ENCODE data around the gene LGI4.

The LGI4 gene

DNA sequence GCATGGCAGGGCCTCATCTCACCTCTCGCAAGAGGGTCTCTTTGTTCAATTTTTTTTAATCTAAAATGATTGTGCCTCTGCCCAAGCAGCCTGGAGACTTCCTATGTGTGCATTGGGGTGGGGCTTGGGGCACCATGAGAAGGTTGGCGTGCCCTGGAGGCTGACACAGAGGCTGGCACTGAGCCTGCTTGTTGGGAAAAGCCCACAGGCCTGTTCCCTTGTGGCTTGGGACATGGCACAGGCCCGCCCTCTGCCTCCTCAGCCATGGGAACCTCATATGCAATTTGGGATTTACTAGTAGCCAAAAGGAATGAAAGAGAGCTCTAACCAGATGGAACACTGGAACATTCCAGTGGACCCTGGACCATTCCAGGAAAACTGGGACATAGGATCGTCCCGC lies 11.3 kb downstream of the LGI4 start:
- DNase-seq (ENCODE audit: low read depth in 2 of 2) = no peak

DNA sequence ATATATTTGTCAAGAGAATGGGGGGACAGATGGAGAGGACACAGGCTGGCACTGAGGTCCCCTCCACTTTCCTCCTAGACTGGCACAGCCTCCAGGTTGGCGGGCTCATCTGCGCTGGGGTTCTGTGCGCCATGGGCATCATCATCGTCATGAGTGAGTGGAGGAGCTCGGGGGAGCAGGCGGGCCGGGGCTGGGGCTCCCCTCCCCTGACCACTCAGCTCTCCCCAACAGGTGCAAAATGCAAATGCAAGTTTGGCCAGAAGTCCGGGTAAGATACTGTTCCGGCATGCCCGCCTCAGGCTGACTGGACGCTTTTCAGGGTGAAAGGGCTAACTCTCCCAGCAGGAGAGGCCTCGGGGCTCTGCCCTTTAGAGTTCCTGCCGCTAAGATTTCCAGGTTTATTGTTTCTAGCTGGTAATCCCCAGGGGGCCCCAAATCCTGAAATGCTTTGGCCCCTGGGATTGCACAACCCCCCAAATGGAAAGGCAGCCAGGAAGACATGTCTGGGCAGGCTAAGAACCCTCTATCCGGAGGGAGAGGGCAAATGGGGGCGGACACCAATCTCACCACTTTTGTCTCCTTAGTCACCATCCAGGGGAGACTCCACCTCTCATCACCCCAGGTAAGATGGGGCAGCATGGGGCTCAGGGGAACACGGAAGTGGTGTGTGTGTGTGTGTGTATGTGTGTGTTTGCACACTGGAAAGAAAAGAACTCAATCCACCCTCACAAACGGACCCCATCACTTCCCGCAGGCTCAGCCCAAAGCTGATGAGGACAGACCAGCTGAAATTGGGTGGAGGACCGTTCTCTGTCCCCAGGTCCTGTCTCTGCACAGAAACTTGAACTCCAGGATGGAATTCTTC lies 11.9 kb downstream of the LGI4 start:
- no peak for DNase-seq (ENCODE audit: low read depth in 2 of 2)

DNA sequence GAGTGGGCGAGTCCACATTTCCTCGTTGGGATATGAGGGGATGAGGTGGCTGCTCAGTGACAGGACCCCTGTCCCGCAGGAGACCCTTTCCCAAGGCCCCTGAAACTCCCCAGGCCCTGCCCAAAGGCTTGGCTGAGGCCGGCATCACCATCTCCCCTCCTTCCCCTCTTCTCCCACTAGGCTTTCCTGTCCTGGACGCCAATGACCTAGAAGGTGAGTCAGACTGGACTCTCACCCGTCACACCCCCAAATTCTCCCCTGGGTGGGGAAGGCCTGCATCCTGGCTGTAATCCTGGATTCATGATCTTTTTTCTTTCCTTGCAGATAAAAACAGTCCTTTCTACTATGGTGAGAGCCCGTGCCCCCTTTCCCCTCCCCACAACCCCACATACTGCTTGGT lies 14.0 kb downstream of the LGI4 start:
- no peak for DNase-seq (ENCODE audit: low read depth in 2 of 2)

DNA sequence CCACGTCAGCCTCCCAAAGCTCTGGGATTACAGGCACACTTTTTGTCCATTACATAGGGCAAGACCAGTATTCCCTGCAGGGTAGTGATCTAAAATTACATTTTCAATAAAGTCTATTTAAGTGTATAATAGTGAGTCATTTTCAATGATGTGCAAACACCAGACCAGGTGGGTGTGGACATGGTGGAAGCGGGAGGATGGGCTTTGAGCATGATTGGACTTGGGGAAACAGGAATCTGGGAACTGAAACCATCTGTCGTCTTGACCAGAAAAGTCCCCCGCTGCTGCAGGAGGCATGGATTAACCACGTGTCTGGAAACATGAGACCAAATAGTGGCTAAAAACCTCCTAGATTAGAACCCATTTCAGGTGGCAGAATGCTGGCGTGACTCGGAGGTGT lies 14.4 kb downstream of the LGI4 start:
- DNase-seq (ENCODE audit: low read depth in 2 of 2) = no peak

DNA sequence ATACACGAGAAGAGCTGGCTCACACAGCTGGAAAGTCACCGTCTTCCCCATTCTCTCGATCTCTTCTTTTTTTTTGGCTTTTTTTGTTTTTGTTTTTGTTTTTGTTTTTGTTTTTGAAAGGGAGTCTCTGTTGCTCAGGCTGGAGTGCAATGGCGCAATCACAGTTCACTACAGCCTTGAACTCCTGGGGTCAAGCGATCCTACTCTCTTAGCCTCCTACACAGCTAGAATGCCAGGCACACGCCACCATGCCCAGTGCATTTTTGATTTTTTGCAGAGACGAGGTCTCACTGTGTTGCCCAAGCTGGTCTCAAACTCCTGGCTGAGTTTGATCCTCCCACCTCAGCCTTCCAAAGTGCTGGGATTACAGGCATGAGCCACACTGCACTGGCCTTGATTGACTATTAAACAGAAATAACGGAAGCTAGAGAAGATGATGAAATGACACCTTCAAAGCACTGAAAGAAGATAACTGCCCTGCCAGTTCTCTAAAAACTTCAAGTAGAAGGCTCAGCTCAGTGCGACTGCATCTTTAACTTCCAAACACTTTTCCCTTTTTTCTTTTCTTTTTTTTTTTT lies 15.2 kb downstream of the LGI4 start:
- no peak for DNase-seq (ENCODE audit: low read depth in 2 of 2)

DNA sequence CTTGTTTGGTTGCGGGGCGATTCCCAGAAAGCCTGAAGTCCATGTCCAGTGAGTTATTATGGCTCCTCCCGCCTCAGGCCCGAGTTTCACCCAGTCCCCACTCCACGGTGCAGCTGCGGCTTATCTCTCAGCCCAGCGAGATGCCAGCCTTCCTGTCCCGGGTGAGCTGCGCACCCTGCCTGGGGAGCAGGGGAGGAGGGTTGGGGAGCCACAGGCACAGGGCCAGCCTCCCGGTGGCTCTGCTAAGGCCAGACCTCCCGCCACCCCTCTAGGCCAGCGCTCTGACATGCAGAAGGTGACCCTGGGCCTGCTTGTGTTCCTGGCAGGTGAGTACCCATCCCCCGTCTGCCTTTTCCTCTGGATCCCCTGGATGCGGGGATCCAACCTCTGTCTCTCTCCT lies 15.8 kb downstream of the LGI4 start:
- DNase-seq (ENCODE audit: low read depth in 2 of 2) = no peak

DNA sequence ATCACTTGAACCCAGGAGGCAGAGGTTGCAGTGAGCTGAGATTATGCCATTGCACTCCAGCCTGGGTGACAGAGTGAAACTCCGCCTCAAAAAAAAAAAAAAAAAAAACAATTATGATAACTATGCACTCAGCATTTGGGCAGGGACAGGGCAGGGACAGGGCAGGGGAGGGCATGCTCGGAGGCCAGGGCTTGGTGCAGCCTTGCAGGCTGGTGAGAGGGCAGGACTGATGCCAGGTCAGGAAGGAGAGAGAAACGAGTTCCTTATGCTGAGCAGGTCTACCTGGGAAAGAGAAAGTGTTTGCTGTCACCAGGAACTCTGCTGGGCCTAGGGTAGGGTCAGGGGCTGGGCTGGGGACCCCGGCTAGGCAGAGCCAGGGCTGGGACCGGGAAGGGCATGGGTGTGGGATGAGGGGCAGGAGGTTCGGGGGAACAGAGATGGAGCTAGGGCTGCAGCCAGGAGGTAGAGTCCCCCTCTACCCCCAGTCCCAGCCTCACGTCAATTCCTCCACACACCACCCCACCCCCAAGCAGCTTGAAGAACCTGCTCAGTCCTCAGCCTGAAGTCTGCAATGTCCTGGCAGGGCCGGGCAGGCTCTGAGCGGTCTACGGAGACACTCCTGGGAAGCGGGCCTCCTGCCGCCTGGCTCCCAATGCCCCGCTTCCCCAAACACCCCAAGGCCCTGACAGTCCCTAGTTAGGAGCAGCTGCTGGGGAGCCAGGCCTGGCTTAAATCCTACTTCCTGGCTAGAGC lies 16.4 kb downstream of the LGI4 start:
- DNase-seq (ENCODE audit: low read depth in 2 of 2) = no peak

DNA sequence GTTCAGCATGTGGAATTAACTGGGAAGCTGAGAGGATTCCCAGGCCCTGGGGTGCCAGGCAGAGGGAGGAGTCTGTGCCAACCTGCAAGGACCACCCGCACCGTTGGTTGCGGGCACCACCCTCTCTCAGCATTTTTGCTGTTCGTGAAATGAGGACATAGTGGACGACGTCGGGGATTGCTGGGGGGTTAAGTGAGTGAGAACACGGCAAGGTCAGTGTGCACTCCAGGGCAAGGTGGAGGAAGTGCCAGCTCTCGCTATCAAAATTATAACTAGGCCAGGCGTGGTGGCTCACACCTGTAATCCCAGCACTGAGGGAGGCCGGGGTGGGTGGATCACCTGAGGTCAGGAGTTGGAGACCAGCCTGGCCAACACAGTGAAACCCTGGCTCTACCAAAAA lies 17.1 kb downstream of the LGI4 start:
- no peak for DNase-seq (ENCODE audit: low read depth in 2 of 2)

DNA sequence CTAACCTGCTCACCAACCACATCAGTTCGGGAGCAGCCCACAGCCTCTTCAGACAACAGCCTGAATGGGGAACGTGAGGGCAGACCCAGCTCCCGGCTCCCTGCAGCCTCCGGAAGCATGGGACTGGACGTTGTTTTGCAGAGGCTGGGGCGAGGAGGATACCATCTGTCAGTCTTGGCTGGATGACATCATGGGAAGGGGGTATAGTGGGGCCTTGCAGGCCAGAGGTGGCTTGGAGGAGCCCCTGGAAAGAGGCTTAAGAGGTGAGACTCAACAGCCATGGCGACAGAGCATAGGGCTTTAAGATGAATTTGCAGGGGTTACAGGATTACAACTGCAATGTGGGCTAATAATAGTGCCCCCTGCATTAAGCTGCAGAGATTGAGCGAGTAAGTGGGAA lies 17.7 kb downstream of the LGI4 start:
- no peak for DNase-seq (ENCODE audit: low read depth in 2 of 2)

DNA sequence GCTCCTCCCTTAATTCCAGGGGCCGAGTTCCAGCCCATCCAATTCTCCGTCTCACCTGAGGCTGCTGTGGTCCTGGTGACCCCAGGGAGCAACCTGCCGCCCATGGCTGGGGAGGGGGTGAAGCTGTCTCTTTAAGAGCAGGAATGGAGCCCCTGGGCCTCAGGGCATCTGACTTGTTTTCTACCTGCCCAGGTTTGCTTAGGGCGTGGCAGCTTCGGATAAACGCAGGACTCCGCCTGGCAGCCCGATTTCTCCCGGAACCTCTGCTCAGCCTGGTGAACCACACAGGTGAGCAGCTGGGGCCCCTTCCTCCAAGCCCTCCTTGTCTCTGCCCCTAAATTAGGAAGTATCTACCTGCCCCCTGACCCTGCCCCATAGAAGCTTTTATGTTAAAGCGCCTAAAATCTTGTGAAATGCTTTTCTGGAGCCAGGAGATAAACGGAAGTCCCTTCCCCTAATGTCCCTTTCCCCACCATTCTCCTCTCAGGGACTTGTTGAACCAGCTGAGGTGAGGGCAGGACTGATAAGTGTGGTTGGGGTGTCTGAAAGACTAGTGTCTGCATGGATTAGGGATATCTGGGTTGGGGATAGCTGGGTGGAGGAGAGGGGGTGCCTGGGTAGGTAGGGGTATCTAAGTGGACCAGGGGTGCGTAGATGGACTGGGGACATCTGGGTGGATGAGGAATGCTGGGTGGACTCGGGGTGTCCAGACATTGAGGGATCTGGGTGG lies 18.6 kb downstream of the LGI4 start:
- no peak for DNase-seq (ENCODE audit: low read depth in 2 of 2)

DNA sequence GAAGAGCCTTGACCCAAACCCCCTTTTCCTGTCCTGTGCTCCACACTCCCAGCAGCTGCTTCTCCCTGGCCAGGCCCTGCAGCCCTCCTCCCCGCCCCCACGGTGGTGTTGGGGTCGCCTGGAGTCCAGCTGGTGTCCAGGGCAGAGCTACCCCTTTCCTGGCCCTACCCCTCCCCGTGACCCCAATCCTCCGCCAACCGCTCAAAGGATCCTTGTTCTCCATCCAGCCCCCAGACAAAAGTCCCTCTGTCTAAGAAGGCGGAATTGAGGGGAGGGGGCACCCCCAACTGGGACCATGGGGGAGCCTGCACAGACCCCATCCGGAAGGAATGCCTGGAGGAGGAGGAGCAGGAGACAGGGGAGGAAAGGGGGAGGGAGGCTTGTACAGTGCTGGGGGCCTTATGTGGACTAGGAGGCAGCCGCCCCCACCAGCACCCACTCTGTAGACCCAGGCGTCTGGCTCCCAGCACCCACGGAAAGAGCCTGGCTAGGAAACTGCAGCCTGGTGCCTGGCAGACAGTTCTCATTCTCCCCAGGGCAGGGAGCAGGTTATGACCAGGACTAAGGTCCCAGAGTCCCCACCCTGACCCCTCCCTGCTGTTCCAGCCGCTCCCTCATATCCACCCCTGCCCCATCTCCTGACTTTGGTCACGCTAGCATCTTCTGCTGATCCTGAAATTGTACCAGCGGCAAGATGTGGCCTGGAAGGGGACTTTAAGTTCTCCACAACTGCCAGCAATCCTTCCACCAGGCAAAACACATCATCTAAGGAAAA lies 19.5 kb downstream of the LGI4 start, which contains the start of gene FXYD3:
FXYD3 (plus strand) TSS at position 647 of the 775 bp plus-strand sequence. CDS start 3,554 bp downstream, outside the sequence.
- DNase-seq (ENCODE audit: low read depth in 2 of 2) = no peak

DNA sequence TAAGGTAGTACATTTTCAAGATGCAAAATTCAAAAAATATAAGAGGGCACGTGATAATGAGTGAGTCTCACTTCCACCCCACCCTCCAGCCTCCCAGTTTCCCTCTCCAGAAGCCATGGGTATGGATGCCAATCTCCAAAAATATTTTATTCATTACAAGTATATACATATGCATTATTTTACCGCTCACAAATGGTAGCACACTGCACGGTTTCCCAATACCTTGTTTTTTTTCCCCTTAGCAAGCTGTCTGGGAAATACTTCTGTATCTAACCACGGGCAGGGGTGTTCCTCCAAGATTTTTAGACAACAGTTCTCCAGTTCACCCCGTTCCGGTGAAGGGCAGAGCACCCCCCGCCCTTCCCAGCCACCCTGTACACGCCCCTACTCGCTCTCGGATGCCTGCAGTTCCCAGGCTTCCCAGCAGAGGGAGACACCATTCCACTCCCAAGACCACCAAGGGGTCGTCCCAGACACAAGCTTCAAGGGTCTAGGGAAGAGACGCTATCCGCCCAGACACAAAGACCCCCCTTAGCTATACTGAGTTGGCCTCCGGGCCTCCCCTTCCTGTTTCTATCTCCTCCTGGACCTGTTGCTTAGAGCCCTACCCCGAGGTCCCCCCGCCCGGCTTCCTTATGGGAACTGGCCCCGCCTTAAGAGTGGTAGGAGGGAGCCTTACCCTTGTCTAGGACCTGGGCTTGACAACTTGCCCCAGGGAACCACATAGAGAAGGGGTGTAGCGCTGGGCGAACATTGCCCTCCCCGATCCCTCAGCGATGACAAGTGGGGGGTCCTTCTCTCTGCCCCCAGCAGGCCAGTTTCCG lies 20.3 kb downstream of the LGI4 start:
- peak; percentile 51 to 56 for DNase-seq (ENCODE audit: low read depth in 2 of 2)

DNA sequence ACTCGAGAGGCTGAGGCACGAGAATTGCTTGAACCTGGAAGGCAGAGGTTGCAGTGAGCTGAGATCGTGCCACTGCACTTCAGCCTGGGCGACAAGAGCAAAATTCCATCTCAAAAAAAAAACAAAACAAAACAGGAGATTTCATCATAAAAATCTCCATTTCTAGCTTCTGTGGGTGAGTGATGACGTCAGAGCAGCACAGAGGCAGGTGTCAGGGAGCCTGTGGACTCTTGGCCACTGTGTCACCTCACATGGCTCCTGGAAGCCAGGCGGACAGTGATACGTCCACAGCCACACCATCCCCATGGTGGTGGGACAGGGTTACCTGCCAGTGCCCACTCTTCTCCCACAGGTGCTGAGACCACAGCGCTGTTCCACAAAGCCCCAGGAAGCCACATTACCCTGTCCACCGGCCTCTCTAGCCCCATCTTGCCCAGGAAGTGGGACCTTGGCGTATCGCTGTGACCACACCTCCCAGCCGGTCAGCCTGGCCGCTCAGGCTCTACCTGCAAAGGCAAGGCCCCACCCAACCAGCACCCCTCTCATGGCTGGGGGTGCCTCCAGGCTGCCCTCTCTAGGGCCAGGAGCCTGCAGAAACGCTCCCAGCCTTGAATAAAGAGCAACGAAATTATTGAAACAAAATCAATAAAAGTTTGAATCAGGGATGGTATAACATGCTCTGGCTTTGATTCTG lies 21.7 kb downstream of the LGI4 start:
- no peak for DNase-seq (ENCODE audit: low read depth in 2 of 2)

DNA sequence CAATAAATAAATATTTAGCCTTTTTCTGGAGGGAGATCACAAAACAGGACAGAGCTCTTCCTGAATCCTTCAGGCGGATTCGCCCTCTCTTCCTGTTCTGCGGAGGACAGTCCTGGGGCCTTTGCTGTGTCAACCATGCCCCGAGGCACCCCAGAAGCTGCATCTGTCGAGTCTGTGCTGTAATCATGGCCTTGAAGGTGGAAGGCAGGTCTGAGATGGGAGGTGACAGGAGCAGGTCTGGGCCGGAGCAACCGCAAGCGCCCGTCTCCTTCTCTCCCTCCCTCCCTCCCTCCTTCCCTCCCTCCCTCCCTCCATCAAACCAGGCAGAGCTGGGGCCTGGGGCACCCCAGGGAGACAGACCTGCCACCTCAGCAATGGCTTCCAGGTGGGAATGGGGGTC lies 23.9 kb downstream of the LGI4 start:
- DNase-seq (ENCODE audit: low read depth in 2 of 2) = no peak

DNA sequence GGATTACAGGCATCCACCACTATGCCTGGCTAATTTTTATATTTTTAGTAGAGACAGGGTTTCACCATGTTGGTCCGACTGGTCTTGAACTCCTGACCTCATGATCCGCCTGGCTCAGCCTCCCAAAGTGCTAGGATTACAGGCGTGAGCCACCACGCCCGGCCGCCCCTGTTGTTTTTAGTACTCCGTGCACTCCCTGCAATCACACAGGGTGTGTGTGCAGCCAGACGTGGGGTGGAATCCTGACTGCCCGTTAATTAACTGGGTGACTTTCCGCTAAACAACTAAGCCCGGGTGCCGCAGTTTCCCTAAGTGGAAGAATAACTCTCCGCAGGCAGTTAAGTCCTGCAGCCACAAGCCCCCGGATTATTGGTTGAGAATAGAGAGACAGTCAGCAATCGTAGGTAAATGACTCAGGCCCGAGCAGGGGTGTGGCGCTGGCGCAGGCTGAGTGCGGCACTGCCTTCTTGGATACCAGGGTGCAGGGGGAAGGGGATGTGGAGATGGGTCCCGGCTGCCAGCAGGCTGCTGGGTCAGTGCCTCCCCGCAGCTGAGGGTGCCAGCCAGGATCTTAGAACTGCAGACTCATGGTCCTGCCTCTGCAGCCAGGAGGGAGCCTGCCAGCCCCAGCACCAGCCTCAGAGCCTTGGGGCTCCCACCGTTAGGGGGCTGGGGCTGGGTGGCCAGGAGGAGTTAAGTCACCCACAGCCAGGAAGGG lies 25.3 kb downstream of the LGI4 start:
- DNase-seq (ENCODE audit: low read depth in 2 of 2) = no peak

DNA sequence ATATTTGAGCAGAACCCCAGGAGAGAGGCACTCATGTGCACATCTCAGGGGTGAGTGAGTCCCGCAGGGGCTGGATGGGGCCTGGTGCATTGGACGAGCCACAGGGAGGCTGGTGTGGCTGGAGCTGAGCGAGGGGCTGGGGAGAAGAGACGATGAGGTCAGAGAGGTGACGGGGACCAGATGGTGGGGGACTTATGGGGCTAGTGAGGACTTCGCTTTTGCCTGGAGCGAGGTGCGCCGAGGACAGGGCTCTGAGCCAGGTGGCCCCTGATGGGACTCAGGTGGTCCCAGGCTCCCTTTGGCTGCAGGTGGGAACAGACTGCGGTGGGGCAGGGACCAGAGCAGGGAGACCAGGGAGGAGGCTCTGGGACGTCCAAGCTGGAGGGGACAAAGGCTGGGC lies 26.1 kb downstream of the LGI4 start:
- DNase-seq (ENCODE audit: low read depth in 2 of 2) = no peak

DNA sequence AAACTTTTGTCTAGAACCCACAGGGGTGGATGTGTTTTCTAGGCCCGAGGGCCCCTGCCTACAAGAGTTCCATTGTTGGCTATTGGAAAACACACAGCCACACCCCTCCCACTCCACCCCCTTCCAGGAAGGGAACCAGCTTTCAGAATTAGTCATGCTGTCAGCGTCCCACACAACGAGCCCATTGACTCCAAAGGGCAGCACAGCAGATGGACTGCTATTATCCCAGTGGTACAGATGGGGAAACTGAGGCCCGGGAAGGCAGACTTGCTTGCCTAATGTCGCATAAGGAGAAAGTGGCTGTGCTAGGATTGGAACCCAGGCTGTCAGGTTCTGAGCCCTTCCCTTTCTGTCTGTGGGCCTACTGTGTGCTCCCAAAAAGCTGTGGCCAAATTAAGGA lies 27.3 kb downstream of the LGI4 start:
- no peak for DNase-seq (ENCODE audit: low read depth in 2 of 2)

DNA sequence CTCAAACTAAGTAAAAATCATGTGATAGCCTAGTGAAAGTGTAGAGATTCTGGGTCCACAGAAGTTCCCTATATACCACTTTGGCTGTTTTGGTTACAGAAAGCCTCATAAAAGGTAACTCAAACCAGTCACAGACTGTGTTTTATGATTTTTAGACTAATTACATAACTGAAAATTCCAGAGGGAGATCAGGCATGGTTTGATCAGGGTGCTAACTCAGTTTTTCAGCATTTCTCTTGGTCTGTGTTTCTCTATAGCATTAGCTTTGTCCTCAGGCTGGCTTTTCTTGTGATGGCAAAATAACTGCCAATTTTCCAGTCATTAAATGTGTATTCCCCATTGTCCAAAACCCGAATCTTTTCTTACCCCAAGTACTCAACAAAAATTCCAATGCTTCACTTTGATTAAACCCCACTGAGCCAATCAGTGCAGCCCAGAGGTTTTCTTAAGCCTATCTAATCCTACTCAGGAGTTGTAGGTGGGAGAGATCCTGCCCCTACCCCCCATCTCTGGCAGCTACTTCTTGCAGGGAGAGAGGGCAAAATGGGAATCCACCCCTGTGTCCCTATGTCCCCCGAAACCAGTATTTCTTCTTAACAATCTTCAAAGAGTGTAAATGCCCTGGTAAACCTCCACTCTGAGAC lies 27.8 kb downstream of the LGI4 start:
- no peak for DNase-seq (ENCODE audit: low read depth in 2 of 2)

DNA sequence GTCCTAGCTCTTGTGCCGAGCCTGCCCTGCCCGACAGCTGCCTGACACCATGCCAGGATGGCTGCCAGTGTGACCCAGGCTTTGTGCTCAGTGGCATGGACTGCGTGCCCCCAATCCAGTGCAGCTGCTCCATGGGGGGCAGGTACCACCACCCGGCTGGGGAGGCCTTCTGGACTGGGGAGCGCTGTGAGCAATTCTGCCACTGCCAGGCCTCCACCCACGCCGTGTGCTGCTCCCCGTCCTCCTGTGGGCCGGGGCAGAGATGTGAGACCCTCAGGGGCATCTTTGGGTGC lies 28.6 kb downstream of the LGI4 start:
- no peak for DNase-seq (ENCODE audit: low read depth in 2 of 2)
